ENCODE results near the gene IQSEC1. TPM values are rescaled to one million over a fixed set of nuclear protein-coding genes. Genes with fewer than 3 reads are reported as not detected.

The IQSEC1 gene
- total and polyA plus RNA-seq, 2 of the 8 experiments (the other 6 are each of a cell fraction or from before 2014, with no cell fraction given), result 6.8 to 28.8 TPM

DNA sequence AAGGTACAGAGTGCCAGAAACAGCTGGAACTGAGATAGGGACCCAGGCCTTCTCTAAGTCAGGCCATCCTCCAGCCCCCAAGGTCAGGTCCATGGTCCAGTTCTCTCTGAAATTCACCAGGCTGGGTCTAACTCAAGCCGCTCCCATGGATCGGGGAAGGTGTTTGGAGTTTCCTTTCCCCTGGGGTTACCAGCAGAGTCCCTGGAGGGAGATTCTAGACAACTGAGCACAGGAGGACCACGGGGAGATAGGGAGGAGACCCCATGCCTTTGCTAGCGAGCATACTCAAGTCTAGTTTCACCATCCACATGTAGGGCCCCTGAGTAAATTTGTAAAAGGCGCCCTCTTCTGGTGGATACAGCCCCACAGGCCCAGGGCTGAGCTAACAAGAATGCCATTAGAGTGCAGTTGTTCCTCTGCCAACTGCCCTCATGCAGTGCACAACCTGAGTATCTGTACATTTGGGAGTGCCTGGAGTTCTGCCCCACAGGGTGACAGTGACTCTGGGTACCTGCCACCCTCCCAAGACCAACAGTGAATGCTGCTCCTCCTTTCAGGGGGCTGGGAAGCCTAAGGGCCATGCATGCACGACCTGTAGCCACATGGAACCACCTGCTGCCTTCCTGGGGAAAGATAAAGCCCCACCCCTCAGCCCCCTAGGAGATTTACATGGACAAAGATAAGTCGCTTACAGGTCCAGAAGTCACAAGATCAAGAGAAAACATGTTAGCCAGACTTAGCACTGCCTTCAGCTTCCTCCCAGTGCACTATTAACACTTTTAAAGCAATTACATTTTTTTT lies 89.0 kb downstream of the IQSEC1 start:
- no peak overlapping the region for H3K56ac ChIP-seq (replicated peaks; ENCODE audit: insufficient read length, low read depth, low read length)
- no peak overlapping the region for H2BK120ac ChIP-seq (replicated peaks; ENCODE audit: low read depth, low read length)
- no peak overlapping the region for H2AK5ac ChIP-seq (ENCODE audit: low read depth, low read length)
- H3K4me2 ChIP-seq (ENCODE audit: insufficient read depth in 1 of 2, low read depth in 2 of 2, low read length in 2 of 2), result no peak overlapping the region
- H4K8ac ChIP-seq (ENCODE audit: extremely low read depth, insufficient read depth, low read length), result 0 out of 2 replicates have a peak overlapping the region, but pooled peaks have one; percentile 63
- ChIA-PET POLR2A (ENCODE audit: partially characterized antibody) (interaction anchor here (2.4 kb wide), 1 partner anchor 18 kb away, joined by 6 read pairs; no protein-coding TSS in a partner anchor), CTCF (ENCODE audit: partially characterized antibody) (interaction anchor here (0.6 to 12.1 kb wide), 26 partner anchors 10 to 481 kb away, joined by 3 to 267 read pairs (median 7); no protein-coding TSS in a partner anchor)
- no peak overlapping the region for H3K4me3 ChIP-seq (ENCODE audit: extremely low read depth in 1 of 4, insufficient read depth in 2 of 4, low read depth in 3 of 4, low read length in 4 of 4)
- peak overlapping the region; percentile 34 for H4K5ac ChIP-seq (ENCODE audit: insufficient read length, low read depth, low read length)
- WGBS, 2 experiments (ENCODE audit: extremely low coverage in 1 of 2, insufficient coverage in 1 of 2, insufficient read length in 1 of 2, insufficient replicate concordance in 2 of 2, low coverage in 1 of 2, low lambda C conversion rate in 2 of 2, missing lambda C conversion rate in 1 of 2), result 51% methylated on average over 7 of the region's 7 CpGs; no CpG with 5 or more reads in 1 of the 2 experiments
- peak overlapping the region; percentile 78 for H4K91ac ChIP-seq (replicated peaks; ENCODE audit: insufficient read length, low read length)
- H2BK20ac ChIP-seq (ENCODE audit: low read length), result no peak overlapping the region
- peaks cover 2% of the 10 kb centered on the region; the same call in 1 of the 2 replicates for H3K79me1 ChIP-seq (ENCODE audit: low read depth, low read length)
- no peaks in the 10 kb centered on the region for H3K23me2 ChIP-seq (ENCODE audit: low read depth, low read length)
- no peak overlapping the region for H3K27ac ChIP-seq (ENCODE audit: low read depth, low read length)
- H3K79me2 ChIP-seq (ENCODE audit: control insufficient read depth in 1 of 2, insufficient read depth in 2 of 2, low read length in 2 of 2), result no peaks in the 10 kb centered on the region
- no peak overlapping the region for H2AFZ ChIP-seq (ENCODE audit: low read length)
- FAIRE-seq (no peak), DNase-seq (ENCODE audit: low read depth in 1 of 2, low spot score in 2 of 2) (peak; percentile 43 to 84)
- no peaks in the 10 kb centered on the region for H3K27me3 ChIP-seq (replicated peaks in 1 of 4; ENCODE audit: control insufficient read depth in 3 of 4, extremely low read depth in 1 of 4, insufficient read depth in 3 of 4, low read length in 3 of 4)
- H3K18ac ChIP-seq (ENCODE audit: extremely low read depth, low read length), result no peak overlapping the region
- H2BK5ac ChIP-seq (ENCODE audit: low read depth, low read length), result no peak overlapping the region
- peaks cover 4 to 9% of the 10 kb centered on the region in 2 experiments for H4K20me1 ChIP-seq (replicated peaks in 1 of 2; ENCODE audit: control insufficient read depth in 1 of 2, insufficient read depth in 2 of 2, low read length in 2 of 2)
- no peak overlapping the region for H3K23ac ChIP-seq (ENCODE audit: insufficient read length)
- no peak overlapping the region for H3K14ac ChIP-seq (ENCODE audit: insufficient read length)
- no peak overlapping the region for H2BK15ac ChIP-seq (ENCODE audit: low read length)
- no peaks in the 10 kb centered on the region for H3K36me3 ChIP-seq (ENCODE audit: control insufficient read depth in 2 of 4, insufficient read depth in 4 of 4, low read length in 3 of 4)
- H2BK12ac ChIP-seq (ENCODE audit: low read depth, low read length), result no peak overlapping the region; the same call in 1 of the 2 replicates
- H3K4ac ChIP-seq (replicated peaks; ENCODE audit: insufficient read length, low read depth, low read length), result no peak overlapping the region
- H3K9ac ChIP-seq (replicated peaks in 1 of 4; ENCODE audit: extremely low read depth in 1 of 4, low read depth in 3 of 4, low read length in 3 of 4), result no peak overlapping the region
- peaks cover 0 to 5% of the 10 kb centered on the region in 2 experiments; a peak in 2 of 4 replicates for H3K9me3 ChIP-seq (ENCODE audit: insufficient read depth in 2 of 2, low read depth in 1 of 2, low read length in 1 of 2)
- peaks cover 0 to 18% (median 13%) of the 10 kb centered on the region in 4 experiments; a peak in 6 of 7 replicates for H3K4me1 ChIP-seq (replicated peaks in 1 of 4; ENCODE audit: control insufficient read depth in 3 of 4, insufficient read depth in 4 of 4, low read length in 3 of 4)
- TF ChIP-seq CEBPB (IDR thresholded peaks at IDR 0.05; ENCODE audit: low read depth, low read length) (no peak), GABPA (IDR thresholded peaks at IDR 0.05; ENCODE audit: borderline replicate concordance, insufficient read depth, low read length) (no peak), YY1 (IDR thresholded peaks at IDR 0.05; ENCODE audit: low read depth, low read length) (0 out of 2 replicates have a peak, but pooled peaks have one; percentile 30), EP300 (IDR thresholded peaks at IDR 0.05; ENCODE audit: borderline replicate concordance in 1 of 2, low read depth in 2 of 2, low read length in 2 of 2) (no peak)
- TF ChIP-seq, protein P1, sequence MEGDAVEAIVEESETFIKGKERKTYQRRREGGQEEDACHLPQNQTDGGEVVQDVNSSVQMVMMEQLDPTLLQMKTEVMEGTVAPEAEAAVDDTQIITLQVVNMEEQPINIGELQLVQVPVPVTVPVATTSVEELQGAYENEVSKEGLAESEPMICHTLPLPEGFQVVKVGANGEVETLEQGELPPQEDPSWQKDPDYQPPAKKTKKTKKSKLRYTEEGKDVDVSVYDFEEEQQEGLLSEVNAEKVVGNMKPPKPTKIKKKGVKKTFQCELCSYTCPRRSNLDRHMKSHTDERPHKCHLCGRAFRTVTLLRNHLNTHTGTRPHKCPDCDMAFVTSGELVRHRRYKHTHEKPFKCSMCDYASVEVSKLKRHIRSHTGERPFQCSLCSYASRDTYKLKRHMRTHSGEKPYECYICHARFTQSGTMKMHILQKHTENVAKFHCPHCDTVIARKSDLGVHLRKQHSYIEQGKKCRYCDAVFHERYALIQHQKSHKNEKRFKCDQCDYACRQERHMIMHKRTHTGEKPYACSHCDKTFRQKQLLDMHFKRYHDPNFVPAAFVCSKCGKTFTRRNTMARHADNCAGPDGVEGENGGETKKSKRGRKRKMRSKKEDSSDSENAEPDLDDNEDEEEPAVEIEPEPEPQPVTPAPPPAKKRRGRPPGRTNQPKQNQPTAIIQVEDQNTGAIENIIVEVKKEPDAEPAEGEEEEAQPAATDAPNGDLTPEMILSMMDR (IDR thresholded peaks at IDR 0.05; ENCODE audit: control extremely low read depth in 1 of 3, insufficient read depth in 1 of 3, low read depth in 1 of 3, low read length in 3 of 3), result peak; percentile 56 to 90 (median 79)
- TF ChIP-seq, protein P2, sequence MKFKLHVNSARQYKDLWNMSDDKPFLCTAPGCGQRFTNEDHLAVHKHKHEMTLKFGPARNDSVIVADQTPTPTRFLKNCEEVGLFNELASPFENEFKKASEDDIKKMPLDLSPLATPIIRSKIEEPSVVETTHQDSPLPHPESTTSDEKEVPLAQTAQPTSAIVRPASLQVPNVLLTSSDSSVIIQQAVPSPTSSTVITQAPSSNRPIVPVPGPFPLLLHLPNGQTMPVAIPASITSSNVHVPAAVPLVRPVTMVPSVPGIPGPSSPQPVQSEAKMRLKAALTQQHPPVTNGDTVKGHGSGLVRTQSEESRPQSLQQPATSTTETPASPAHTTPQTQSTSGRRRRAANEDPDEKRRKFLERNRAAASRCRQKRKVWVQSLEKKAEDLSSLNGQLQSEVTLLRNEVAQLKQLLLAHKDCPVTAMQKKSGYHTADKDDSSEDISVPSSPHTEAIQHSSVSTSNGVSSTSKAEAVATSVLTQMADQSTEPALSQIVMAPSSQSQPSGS (IDR thresholded peaks at IDR 0.05; ENCODE audit: low read length), result 0 out of 2 replicates have a peak, but pooled peaks have one; percentile 30
